Retinal pigment epithelial cell (primary cell): ENCODE results near the gene ABHD13.

ENCODE experiments used
- DNase-seq: peaks from one replicate; pipeline ENCODE4 v3.0.0-alpha.2; 2010; ENCODE audit warnings: low read depth
- H3K4me3 ChIP-seq: 2 replicates; pipeline ENCODE4 v1.5.1; 2011; ENCODE audit warnings: mild to moderate bottlenecking, low read length, control low read depth, moderate library complexity
- CTCF ChIP-seq: conservative IDR thresholded peaks from 2 replicates; pipeline ENCODE4 v1.5.1; 2011; ENCODE audit warnings: low read depth, low read length, control low read depth, inconsistent platforms

ABHD13 gene

GRCh38 chr13:108188260-108188659 is 29.9 kb upstream of the ABHD13 start:
- no peak overlapping the region for H3K4me3 ChIP-seq
- DNase-seq, result no peak
- TF ChIP-seq CTCF, result no peak

GRCh38 chr13:108190897-108191296 is 27.3 kb upstream of the ABHD13 start:
- TF ChIP-seq CTCF, result no peak
- no peak for DNase-seq
- no peak overlapping the region for H3K4me3 ChIP-seq

GRCh38 chr13:108193806-108194205 is 24.4 kb upstream of the ABHD13 start:
- no peak overlapping the region for H3K4me3 ChIP-seq
- no peak for TF ChIP-seq CTCF
- DNase-seq, result no peak

GRCh38 chr13:108194435-108194936 is 23.7 kb upstream of the ABHD13 start:
- H3K4me3 ChIP-seq, result no peak overlapping the region
- no peak for TF ChIP-seq CTCF
- no peak for DNase-seq

GRCh38 chr13:108195146-108195545 is 23.0 kb upstream of the ABHD13 start:
- no peak for TF ChIP-seq CTCF
- H3K4me3 ChIP-seq, result no peak overlapping the region
- DNase-seq, result no peak

- no peak for TF ChIP-seq CTCF
- no peak for DNase-seq
- H3K4me3 ChIP-seq, result no peak overlapping the region
Observed at GRCh38 chr13:108195861-108196260, 22.3 kb upstream of the ABHD13 start.

- no peak for TF ChIP-seq CTCF
- no peak for DNase-seq
- H3K4me3 ChIP-seq, result no peak overlapping the region
Observed at GRCh38 chr13:108200781-108201398, 17.3 kb upstream of the ABHD13 start.
